ENCODE results near the gene HOXD4. TPM values are rescaled to one million over a fixed set of nuclear protein-coding genes. Genes with fewer than 3 reads are reported as not detected.

HOXD4 gene
- total and polyA plus RNA-seq, 11 donors: 0.10 to 0.96 (median 0.41) TPM; not detected in 2

DNA sequence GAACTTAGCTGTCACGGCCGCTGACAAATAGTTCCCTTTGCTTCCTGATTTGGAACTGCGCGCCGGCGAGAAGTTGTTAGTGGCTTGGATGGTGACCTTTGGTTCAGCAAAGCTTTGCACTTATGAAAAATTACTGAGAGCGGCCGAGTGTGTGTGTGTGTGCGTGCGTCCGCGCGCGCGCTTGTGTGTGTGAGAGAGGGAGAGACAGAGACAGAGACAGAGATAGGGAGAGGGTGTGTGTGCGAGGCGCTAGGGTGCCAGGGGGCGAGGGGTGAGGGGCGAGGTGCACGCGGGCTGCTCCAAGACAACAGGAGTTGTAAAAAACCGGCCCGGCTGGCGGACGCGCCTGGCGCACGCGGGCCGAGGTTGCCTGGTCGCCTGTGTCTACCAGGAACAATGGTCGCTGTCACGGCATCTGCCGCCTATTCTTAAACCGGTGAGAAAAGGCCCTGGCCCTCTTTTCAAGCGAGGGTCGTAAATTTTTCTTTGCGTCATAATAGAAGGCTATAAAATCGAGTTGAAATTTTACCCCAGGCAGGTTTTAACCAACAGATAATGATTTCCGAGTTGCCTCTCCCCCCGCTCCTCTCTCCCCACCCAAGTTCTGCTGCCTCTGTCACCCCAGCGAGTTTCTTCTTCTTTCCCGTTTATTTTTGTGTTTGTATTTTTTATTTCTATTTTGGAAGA is 6.3 kb downstream of the HOXD4 start:
- H3K4me3 ChIP-seq: peak overlapping the region in 10 of 12 donors; percentile 1 to 44 (median 16)
- 4 to 15% (median 7%) methylated on average over 43 of the region's 43 CpGs for WGBS, 4 donors
- H3K36me3 ChIP-seq: no peaks in the 10 kb centered on the region
- H3K9me3 ChIP-seq: no peaks in the 10 kb centered on the region
- peaks cover 0 to 37% (median 16%) of the 10 kb centered on the region in 12 donors for H3K4me1 ChIP-seq
- peak overlapping the region in 1 of 12 donors; percentile 29 for H3K27ac ChIP-seq
- no peak for TF ChIP-seq POLR2A (IDR thresholded peaks at IDR 0.05)
- no peak for TF ChIP-seq CTCF (IDR thresholded peaks at IDR 0.05)
- ATAC-seq: no peak
- intact Hi-C loops (cut with DNase I): loop anchor here in 1 of 10 donors (10.0 kb wide), 1 partner anchor 107 kb away; the partner anchor contains the start of gene MTX2
- H3K27me3 ChIP-seq: peaks cover 70 to 100% (median 98%) of the 10 kb centered on the region in 9 donors
- no peak for DNase-seq

DNA sequence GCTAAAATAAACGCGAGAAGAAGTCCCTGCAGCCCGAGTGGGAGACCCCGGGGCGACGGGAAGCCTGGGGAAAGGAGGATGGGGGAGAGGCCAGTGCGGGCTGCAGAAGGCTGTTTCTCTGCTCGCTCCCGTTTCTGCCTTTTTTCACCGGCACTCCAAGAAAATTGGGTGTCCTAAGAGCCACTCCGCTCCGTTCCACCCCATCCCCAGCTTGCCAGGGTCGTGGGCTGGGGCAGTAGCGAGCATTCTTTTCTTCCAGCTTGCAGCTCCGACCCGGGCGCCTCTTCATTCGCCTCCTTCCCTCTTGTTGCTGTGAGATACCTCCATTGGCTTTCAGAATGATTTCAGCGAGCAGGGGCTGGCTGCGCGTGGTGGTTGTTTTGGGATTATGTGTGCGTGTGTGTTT is 6.8 kb downstream of the HOXD4 start:
- peak overlapping the region in 5 of 12 donors; percentile 3 to 44 (median 37) for H3K4me3 ChIP-seq

DNA sequence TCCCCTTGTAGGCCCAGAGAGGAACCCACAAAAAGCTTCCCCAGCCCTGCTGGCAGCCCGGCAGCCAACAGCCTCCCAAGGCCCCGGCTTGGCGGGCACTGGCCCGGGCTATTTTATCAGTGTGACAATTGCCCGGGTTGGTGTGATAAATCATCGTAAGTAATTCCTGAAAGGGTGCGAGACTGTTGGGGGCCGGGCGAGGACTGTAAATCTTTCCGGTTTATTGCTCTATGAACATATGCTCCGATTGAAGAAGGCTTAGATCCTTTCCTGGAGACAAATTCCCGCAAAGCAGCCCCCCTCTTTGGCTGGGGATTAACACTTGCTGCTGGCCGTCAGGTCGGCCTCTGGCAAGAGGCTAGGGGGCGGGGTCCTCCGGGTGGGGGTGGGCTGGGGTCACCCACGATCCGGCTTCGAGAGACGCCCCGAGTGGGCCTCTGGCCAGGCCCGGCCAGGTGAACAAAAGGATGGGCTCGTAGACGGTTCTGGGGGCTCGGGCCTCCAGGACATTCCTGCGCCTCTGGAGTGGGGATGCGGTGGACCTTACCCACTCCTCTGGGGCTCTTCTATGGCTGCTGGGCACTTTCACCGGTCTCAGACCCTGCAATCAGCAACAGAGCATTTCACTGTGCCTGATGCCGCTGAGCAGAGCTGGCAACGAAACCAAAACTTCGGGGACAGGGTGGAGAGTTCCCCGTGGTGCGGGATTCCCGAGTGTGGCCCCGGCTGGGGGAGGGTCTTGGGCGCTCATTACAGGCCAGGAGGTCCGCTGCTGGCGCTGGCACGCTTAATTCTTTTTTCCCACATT is 7.7 kb downstream of the HOXD4 start:
- intact Hi-C loops (cut with DNase I): loop anchor here in 1 of 10 donors (10.0 kb wide), 1 partner anchor 106 kb away; the partner anchor contains the start of gene MTX2
- H3K27ac ChIP-seq: no peak overlapping the region
- ATAC-seq (no peak), DNase-seq (no peak)
- H3K36me3 ChIP-seq: no peaks in the 10 kb centered on the region
- TF ChIP-seq POLR2A (IDR thresholded peaks at IDR 0.05): no peak
- TF ChIP-seq CTCF (IDR thresholded peaks at IDR 0.05): no peak
- H3K27me3 ChIP-seq: peaks cover 76 to 100% (median 100%) of the 10 kb centered on the region in 9 donors
- H3K4me1 ChIP-seq: peaks cover 0 to 35% (median 16%) of the 10 kb centered on the region in 12 donors
- H3K4me3 ChIP-seq: peak overlapping the region in 5 of 12 donors; percentile 20 to 43 (median 24)
- no peaks in the 10 kb centered on the region for H3K9me3 ChIP-seq
- WGBS, 4 donors: 6 to 25% (median 18%) methylated on average over 37 to 39 of the region's 39 CpGs

More for the DNA sequence above, 6.8 kb downstream of the HOXD4 start:
- Histone ChIP-seq H3K27ac (no peak overlapping the region), H3K36me3 (no peaks in the 10 kb centered on the region), H3K27me3 (peaks cover 71 to 100% (median 98%) of the 10 kb centered on the region in 9 donors), H3K4me1 (peaks cover 0 to 35% (median 16%) of the 10 kb centered on the region in 12 donors), H3K9me3 (no peaks in the 10 kb centered on the region)
- DNase-seq (no peak), ATAC-seq (no peak)
- 7 to 19% (median 14%) methylated on average over 18 to 22 of the region's 22 CpGs for WGBS, 4 donors
- intact Hi-C loops (cut with DNase I): loop anchor here in 1 of 10 donors (10.0 kb wide), 1 partner anchor 107 kb away; the partner anchor contains the start of gene MTX2
- TF ChIP-seq POLR2A (IDR thresholded peaks at IDR 0.05) (no peak), CTCF (IDR thresholded peaks at IDR 0.05) (no peak)

Data from heart left ventricle (tissue), 16 donors.